T follicular helper cell (primary cell): Measurements from ENCODE around the gene DHX16.

ENCODE experiments used
- DNase-seq: peaks from one replicate; pipeline ENCODE4 v3.0.0-alpha.2; 2020; ENCODE audit warnings: low read depth

DHX16 gene

GRCh38 chr6:30603961-30604360, 68.8 kb downstream of the DHX16 start:
- no peak for DNase-seq
